ENCODE results near the gene ZNF562.

ZNF562 gene

DNA sequence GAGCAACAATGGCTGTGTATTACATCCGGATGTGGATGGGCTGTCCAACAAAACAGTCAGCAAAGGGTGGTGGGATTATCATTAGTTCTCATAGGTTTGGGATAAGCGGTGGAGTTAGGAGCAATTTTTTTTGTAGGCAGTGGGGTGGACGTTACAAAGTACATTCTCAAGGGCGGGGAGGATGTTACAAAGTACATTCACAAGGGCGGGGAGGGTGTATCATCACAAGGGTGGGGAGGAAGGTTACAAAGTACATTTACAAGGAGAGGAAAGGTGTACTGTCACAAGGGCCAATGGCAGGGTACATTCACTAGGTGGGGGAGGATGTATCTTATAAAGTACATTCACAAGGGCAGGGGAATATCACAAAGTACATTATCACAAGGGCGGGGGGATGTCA, 33.1 kb downstream of the ZNF562 start:
- DNase-seq, result no peak

DNA sequence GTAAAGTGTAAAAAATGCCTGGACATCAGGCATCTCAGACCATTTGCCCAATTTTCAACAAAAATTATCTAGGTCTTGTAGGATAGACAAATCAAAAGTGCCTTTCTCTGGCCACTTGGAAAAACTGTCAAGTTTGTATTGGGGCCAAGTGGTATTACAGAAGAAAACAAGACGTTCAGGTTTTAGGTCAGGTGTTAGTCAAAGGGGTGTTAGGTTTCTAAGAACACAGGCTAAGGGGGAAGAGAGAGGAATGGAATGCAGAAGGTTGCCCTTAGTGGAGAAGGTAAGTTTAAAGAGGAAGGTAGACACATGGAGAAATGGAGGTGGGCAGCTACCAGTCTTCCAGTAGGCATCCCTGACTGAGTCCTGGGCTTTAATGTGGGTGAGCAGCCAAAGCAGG, 33.9 kb downstream of the ZNF562 start:
- DNase-seq, result no peak

DNA sequence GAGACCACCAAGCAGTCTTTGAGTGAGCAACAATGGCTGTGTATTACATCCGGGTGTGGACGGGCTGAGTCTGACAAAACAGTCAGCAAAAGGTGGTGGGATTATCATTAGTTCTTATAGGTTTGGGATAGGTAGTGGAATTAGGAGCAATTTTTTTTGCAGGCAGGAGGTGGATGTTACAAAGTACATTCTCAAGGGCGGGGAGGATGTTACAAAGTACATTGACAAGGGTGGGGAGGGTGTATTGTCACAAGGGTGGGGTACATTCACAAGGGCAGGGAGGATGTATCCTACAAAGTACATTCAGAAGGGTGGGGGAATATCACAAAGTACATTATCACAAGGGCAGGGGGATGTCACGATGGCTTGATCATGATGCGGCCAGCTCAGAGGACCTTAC, 38.9 kb downstream of the ZNF562 start:
- no peak for DNase-seq

DNA sequence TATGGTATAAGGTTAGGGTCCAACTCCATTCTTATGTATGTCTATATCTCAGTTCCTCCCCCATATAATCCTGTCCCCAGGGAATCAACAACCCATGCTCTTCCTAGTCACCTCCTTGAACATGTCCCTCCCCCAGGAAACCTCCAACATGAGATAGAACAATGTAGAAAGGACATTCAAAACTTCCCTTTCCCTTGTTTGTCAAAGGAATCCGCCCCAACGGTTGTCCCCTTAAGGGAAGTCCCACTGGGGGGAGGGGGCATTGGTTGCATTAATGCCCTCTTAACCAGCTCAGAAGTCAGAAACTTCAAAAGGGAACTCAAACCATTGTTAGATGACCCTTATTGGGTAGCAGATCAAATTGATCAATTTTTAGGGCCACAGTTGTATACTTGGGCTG, 47.0 kb downstream of the ZNF562 start:
- no peak for DNase-seq

DNA sequence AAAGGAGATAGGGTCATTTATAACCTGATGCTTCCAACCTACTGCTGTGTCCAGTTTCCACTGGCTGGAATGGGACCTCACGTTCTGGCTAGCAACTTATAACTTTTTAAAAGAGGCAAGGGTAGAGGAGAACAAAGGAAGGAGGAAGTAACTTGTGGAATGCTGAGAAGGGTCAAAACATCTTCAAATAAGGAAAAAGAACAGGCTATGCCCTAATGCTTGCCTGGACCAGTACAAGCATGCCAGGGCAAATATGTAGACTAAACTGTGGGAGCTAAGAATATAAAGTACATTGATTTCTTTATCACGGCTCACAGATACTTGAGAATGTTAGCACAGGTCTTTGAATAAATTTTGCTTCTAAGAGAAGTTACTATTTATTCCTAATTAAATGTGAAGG, 52.4 kb downstream of the ZNF562 start:
- no peak for DNase-seq

DNA sequence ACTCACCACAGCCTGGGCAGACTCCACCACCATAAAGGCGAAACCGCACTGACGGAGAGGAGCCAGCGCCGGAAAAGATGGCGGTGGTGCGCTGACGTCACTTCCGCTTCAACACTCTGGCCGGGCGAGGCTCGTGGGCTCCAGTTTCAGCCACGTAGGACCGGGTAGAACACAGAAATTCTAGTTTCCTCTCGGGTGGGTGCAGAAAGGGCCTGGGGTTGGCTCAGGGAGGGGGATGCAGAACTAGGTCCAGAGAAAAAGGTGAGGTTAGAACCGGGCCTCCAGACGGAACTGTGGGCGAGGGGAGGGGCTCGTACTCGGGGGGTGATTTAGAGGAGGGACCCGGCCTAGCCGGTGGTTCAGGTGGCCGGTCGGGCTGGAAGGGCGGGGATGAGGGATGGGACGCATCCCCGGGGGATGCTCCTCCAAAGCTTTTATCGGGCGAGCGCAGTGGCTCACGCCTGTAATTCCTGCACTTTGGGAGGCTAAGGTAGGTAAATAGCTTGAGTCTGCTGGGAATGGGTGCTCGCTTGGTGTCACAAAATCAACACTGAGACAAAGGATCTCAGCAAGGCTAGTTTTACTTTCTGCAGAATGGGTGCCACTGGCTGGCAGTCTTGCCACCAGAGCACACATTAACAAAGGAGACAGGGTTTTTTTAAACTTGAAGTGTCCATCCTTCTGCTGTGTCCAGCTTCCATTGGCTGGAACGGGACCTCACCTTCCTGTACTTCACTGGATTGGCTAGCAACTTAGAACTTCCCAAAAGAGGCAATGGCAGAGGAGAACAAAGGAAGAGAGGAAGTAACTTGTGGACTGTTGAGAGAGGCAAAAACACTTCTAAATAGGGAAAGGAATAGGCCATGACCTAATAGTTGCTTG, 53.5 kb downstream of the ZNF562 start, which contains the start of gene ZNF561:
TSS of gene ZNF561 (minus strand) at position 77 of the 882 bp plus-strand sequence. CDS start 1,776 bp downstream, outside the sequence.
- DNase-seq, result peak; percentile 66 to 79 (median 74)

DNA sequence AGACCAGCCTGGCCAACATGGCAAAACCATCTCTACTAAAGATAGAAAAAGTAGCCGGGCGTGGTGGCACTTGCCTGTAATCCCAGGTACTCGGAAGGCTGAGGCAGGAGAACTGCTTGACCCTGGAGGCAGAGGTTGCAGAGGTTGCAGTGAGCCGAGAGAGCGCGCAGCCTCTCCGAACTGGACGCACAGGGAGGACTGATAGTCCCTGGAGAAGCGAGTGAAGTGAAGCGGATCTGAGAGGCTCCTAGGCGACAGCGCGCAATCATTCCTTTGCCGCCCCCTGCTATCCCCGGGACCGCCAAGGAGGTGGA, 54.1 kb downstream of the ZNF562 start:
- no peak for DNase-seq

DNA sequence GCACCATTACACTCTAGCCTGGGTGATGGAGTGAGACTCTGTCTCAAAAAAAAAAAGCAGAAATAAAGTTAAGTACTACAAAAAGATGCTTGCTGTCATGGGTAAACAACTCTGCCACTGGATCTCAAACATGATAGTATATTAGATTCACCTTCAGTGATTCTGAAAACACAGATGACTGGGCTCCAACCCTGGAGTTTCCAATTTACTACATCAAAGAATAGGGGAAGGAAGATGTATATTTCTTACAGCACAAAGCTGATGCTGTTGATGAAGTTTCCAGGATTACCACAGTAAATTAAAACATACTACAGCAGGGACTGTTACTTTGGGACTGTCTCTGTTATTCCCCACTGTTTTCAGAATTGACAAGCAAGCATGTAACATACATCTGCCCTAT, 59.1 kb downstream of the ZNF562 start:
- no peak for DNase-seq

DNA sequence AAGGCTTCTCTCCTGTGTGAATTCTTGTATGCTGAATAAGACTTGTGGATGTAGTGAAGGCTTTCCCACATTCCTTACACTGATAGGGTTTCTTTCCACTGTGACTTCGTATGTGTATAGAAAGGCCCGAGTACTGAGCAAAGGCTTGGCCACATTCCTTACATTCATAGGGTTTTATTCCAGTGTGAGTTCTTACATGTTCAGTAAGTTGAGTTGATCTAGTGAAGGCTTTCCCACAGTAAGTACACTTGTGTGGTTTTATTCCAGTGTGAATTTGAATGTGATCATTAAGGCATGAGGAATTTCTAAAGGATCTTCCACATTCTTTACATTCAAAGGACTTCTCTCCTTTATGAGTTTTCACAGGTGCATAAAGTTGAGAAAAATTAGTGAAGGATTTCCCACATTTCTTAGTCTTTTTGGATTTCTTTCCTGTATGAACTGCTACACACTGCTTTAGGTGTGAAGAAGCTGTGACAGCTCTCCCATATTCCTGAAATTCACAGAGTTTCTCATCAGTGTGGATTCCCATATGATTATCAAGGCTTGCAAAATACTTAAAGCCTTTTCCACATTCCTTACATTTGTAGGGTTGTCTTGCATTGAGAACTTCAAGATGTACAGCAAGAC, 64.3 kb downstream of the ZNF562 start:
- DNase-seq, result no peak

DNA sequence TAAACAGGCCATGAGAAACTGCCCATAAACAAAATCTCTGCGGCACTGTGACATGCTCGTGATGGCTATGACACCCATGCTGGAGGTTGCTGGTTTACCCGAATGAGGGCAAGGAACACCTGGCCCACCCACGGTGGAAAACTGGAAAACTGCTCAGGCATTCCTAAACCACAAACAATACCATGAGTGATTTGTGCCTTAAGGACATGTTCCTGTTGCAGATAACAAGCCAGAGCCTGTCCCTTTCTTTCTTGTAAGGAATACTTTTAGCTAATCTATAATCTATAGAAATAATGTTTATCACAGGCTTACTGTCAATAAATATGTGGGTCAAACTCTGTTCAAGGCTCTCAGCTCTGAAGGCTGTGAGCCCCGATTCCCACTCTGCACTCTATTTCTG, 66.0 kb downstream of the ZNF562 start:
- no peak for DNase-seq

DNA sequence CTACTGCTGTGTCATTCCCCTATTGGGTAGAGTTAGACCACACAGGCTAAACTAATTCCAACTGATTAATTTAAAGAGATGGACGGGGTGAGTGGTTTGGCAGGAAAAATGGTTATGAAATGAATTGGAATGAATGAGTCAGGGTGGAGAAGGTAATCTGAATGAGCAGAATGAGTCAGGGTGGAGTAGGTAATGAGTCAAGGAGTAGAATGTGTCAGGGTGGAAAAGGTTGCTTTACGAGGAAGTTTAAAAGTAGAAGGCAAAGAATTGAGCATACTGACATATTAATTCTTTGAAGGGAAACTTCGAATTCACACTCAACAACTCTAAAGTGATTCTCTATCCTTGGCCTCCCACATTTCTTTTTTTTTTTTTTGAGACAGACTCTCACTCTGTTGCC, 77.9 kb downstream of the ZNF562 start:
- no peak for DNase-seq

Measured in activated CD4-positive, CD25-positive, alpha-beta regulatory T cell (primary cell).